K562 (cell line): ENCODE data around the gene SLC29A3. TPM values are rescaled to one million over a fixed set of nuclear protein-coding genes. Genes with fewer than 3 reads are reported as not detected.

Experiments
- BHLHE40 ChIP-seq: IDR thresholded peaks from 2 replicates; pipeline ENCODE4 v1.6.1; 2011; ENCODE audit warnings: low read length, improper control_type of control experiment
- CBX5 ChIP-seq: IDR thresholded peaks from 2 replicates; pipeline ENCODE4 v1.6.1; 2014; ENCODE audit warnings: low read depth, borderline replicate concordance
- CREB3L1 ChIP-seq: fragments of 450-650 bp; IDR thresholded peaks from 2 replicates; pipeline ENCODE4 v1.6.1; 2014; ENCODE audit warnings: low read depth, mild to moderate bottlenecking, moderate library complexity, borderline replicate concordance
- ELF2 ChIP-seq: fragments of 250-450 bp; sonication (Bioruptor Pico); IDR thresholded peaks from 2 replicates; pipeline ENCODE4 v1.5.0; 2021; ENCODE audit warnings: mild to moderate bottlenecking
- GTF2E2 ChIP-seq: fragments of 200-800 bp; sonication (Bioruptor generic); IDR thresholded peaks from 2 replicates; pipeline ENCODE4 v1.6.1; 2016; ENCODE audit warnings: missing genetic modification characterization, missing compliant biosample characterization
- ID3 ChIP-seq, 2 experiments: fragments of 250-450 bp in 1 of 2; fragments of 450-650 bp in 1 of 2; sonication (Bioruptor Pico) in 1 of 2; IDR thresholded peaks; 2 replicates each; pipeline versions ENCODE4 v1.6.1 to v1.8.0; 2016 to 2021; ENCODE audit warnings: mild to moderate bottlenecking in 2 of 2, moderate library complexity in 2 of 2, missing compliant biosample characterization in 1 of 2, missing genetic modification characterization in 1 of 2
- NR0B1 ChIP-seq: fragments of 450-650 bp; IDR thresholded peaks from one replicate; pipeline ENCODE4 v1.6.1; 2018; ENCODE audit warnings: mild to moderate bottlenecking, moderate library complexity; ENCODE audit not compliant: partially characterized antibody
- PHF8 ChIP-seq: fragments of 200-600 bp; sonication (generic); IDR thresholded peaks from 2 replicates; pipeline ENCODE4 v1.6.1; 2012; ENCODE audit warnings: mixed run types, mild to moderate bottlenecking, inconsistent platforms, low read length, moderate library complexity, borderline replicate concordance
- POLR2H ChIP-seq: IDR thresholded peaks from 2 replicates; pipeline ENCODE4 v1.6.1; 2016; ENCODE audit warnings: missing genetic modification characterization, low read depth, mild to moderate bottlenecking, control low read depth, missing compliant biosample characterization, moderate library complexity
- RNF219 ChIP-seq: fragments of 250-450 bp; sonication (Bioruptor Pico); IDR thresholded peaks from 2 replicates; pipeline ENCODE4 v1.5.0; 2022; ENCODE audit warnings: mild to moderate bottlenecking
- SOX6 ChIP-seq: fragments of 450-650 bp; IDR thresholded peaks from 2 replicates; pipeline ENCODE4 v1.6.1; 2014; ENCODE audit warnings: mild to moderate bottlenecking
- SRF ChIP-seq, 2 experiments: fragments of 250-450, 450-650 bp in 1 of 2; sonication (Bioruptor Pico) in 1 of 2; sonication (generic) in 1 of 2; formaldehyde crosslinking; IDR thresholded peaks; 2 replicates each; pipeline versions ENCODE4 v1.5.0 to v1.5.1; 2020 to 2022; ENCODE audit warnings: mild to moderate bottlenecking in 1 of 2, missing genetic modification reagents in 1 of 2
- ZNF696 ChIP-seq: fragments of 250-450 bp; sonication (Bioruptor Pico); conservative IDR thresholded peaks from 2 replicates; pipeline ENCODE4 v1.4.0; 2020; ENCODE audit warnings: mild to moderate bottlenecking, moderate library complexity
- polyA plus RNA-seq, 8 experiments: library from polyadenylated mRNA; depleted of rRNA in 4 of 8; stranded (reverse) in 5 of 8; unstranded in 3 of 8; fragments of >200 nt; fragmentation: Nextera tagmentation in 2 of 8; fragmentation: Illumina TruSeq in 1 of 8; extraction: Ambion mirVana in 2 of 8; extraction: Trizol in 1 of 8; gene quantifications; 2 replicates each; pipeline versions ENCODE4 v1.2.1 to v1.2.3, GENCODE V29; 2011 to 2014; ENCODE audit warnings: inconsistent platforms in 1 of 8, missing spikeins in 1 of 8
- total RNA-seq, 7 experiments: library from RNA; depleted of rRNA in 6 of 7; stranded (reverse); fragments of >200 nt in 6 of 7; fragmentation: Illumina TruSeq in 2 of 7; extraction: Trizol in 2 of 7; gene quantifications; 2 replicates each; pipeline versions ENCODE4 v1.2.1 to v1.2.3, GENCODE V29; 2011 to 2021; ENCODE audit warnings: low replicate concordance in 1 of 7
- TF ChIP-seq, protein P1 (sequence below): fragments of 450-650 bp; IDR thresholded peaks from 2 replicates; pipeline ENCODE4 v1.6.1; 2017; ENCODE audit warnings: mild to moderate bottlenecking, moderate library complexity

SLC29A3 gene
- total and polyA plus RNA-seq, 9 of the 15 experiments (the other 6 are each of a cell fraction or from before 2014, with no cell fraction given) = 2.1 to 10.7 (median 4.6) TPM

GRCh38 chr10:71343392-71343773 lies 24.3 kb downstream of the SLC29A3 start (continued):
- TF ChIP-seq, protein P1, sequence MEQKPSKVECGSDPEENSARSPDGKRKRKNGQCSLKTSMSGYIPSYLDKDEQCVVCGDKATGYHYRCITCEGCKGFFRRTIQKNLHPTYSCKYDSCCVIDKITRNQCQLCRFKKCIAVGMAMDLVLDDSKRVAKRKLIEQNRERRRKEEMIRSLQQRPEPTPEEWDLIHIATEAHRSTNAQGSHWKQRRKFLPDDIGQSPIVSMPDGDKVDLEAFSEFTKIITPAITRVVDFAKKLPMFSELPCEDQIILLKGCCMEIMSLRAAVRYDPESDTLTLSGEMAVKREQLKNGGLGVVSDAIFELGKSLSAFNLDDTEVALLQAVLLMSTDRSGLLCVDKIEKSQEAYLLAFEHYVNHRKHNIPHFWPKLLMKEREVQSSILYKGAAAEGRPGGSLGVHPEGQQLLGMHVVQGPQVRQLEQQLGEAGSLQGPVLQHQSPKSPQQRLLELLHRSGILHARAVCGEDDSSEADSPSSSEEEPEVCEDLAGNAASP = no peak
- TF ChIP-seq RNF219 (CRISPR knock-in tag) = no peak
- peak; percentile 88 for TF ChIP-seq SOX6
- TF ChIP-seq ELF2 (CRISPR knock-in tag) = no peak
- TF ChIP-seq ID3 (CRISPR knock-in tag; IDR thresholded peaks at IDR 0.05) = no peak
- TF ChIP-seq ID3 (tag; IDR thresholded peaks at IDR 0.05) = no peak
- TF ChIP-seq ZNF696 = no peak
- TF ChIP-seq PHF8 = no peak
- TF ChIP-seq CREB3L1 = no peak
- no peak for TF ChIP-seq GTF2E2 (tag)
- peak; percentile 85 for TF ChIP-seq BHLHE40
- no peak for TF ChIP-seq POLR2H (tag)
- TF ChIP-seq CBX5 = no peak
- peak in 1 of 2 experiments; percentile 64; a peak in 1 of 4 replicates for TF ChIP-seq SRF (CRISPR knock-in tag; IDR thresholded peaks at IDR 0.05)
- no peak for TF ChIP-seq NR0B1
